ENCODE measurements around the gene INSRR. TPM values are rescaled to one million over a fixed set of nuclear protein-coding genes. Genes with fewer than 3 reads are reported as not detected.

INSRR gene
- total RNA-seq, 1 experiment from 2014 or later: 0.11 TPM

DNA sequence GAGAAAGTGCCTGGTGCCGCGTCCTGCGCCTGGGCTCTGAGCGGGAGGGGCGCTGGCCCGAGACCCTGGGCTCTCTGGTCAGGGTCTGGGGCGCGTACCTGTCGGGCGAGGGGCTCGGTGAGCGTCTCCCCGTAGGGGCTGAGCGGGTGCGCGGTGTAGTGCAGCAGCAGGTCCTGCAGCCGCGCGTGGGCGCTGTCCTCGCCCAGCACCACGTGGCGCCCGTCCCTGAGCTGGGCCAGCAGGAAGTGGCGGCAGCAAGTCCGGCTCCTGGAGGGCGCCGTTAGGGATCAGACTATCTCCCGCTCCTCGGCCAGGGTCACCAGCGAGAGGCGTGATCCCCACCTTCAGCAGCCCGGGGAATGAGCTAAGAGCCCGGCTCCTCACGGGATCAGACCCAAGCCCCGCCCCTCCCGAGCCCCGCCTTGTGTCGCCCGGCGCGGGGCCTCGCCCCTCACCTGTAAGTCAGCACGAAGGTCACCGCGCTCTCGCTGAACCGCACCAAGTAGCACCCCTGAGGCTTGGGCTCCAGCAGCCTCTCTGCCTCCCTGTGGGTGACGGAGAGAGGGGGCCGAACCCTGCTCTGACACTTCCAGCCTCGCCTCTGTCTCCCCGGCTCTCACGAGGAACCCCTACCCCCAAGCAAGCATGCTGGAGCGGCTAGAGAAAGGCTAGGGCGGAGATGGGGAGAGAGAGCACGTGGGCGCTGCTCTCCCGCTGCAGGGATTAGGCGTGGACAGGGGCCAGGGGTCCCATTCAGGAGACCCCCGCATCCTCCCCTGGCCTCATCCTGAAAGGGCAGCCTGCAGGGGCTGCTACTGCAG, 45.0 kb downstream of the INSRR start (continued):
- TF ChIP-seq ETV6 (CRISPR knock-in tag; IDR thresholded peaks at IDR 0.05) (peak; percentile 85; the same call in 1 of the 2 replicates), ESRRA (CRISPR knock-in tag; IDR thresholded peaks at IDR 0.05; ENCODE audit: borderline replicate concordance) (peak; percentile 63; the same call in 1 of the 2 replicates), ATF6 (CRISPR knock-in tag; IDR thresholded peaks at IDR 0.05) (0 out of 2 replicates have a peak, but pooled peaks have one; percentile 21), HMGA2 (CRISPR knock-in tag; IDR thresholded peaks at IDR 0.05) (no peak), CREB1 (CRISPR knock-in tag; IDR thresholded peaks at IDR 0.05) (peak; percentile 19; the same call in 1 of the 2 replicates), E2F5 (CRISPR knock-in tag; IDR thresholded peaks at IDR 0.05) (0 out of 2 replicates have a peak, but pooled peaks have one; percentile 52), ZNF219 (CRISPR knock-in tag; IDR thresholded peaks at IDR 0.05; ENCODE audit: borderline replicate concordance) (peak; percentile 79; the same call in 1 of the 2 replicates), ZNF423 (CRISPR knock-in tag; IDR thresholded peaks at IDR 0.05) (no peak), MXD4 (CRISPR knock-in tag; IDR thresholded peaks at IDR 0.05; ENCODE audit: borderline replicate concordance) (no peak), NFYB (CRISPR knock-in tag; conservative IDR thresholded peaks at IDR 0.05; ENCODE audit: low read depth) (0 out of 2 replicates have a peak, but pooled peaks have one; percentile 26), CTCF (IDR thresholded peaks at IDR 0.05) (no peak), ZNF317 (CRISPR knock-in tag; IDR thresholded peaks at IDR 0.05; ENCODE audit: borderline replicate concordance, low read depth) (no peak), SMAD4 (CRISPR knock-in tag; IDR thresholded peaks at IDR 0.05) (peak; percentile 83), ELF4 (CRISPR knock-in tag; IDR thresholded peaks at IDR 0.05; ENCODE audit: low read depth) (no peak), RELA (CRISPR knock-in tag; IDR thresholded peaks at IDR 0.05; ENCODE audit: borderline replicate concordance) (peak; percentile 85; the same call in 1 of the 2 replicates), SOX15 (CRISPR knock-in tag; IDR thresholded peaks at IDR 0.05) (no peak), TP53 (CRISPR knock-in tag; IDR thresholded peaks at IDR 0.05) (peak; percentile 75; the same call in 1 of the 2 replicates), PRRX2 (CRISPR knock-in tag; IDR thresholded peaks at IDR 0.05) (no peak), GRHL2 (CRISPR knock-in tag; IDR thresholded peaks at IDR 0.05; ENCODE audit: insufficient replicate concordance, severe bottlenecking) (no peak), FOXJ3 (CRISPR knock-in tag; IDR thresholded peaks at IDR 0.05; ENCODE audit: borderline replicate concordance) (no peak)
- TF ChIP-seq, protein P1, sequence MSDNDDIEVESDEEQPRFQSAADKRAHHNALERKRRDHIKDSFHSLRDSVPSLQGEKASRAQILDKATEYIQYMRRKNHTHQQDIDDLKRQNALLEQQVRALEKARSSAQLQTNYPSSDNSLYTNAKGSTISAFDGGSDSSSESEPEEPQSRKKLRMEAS (CRISPR knock-in tag; IDR thresholded peaks at IDR 0.05): peak; percentile 99
- TF ChIP-seq, protein P2, sequence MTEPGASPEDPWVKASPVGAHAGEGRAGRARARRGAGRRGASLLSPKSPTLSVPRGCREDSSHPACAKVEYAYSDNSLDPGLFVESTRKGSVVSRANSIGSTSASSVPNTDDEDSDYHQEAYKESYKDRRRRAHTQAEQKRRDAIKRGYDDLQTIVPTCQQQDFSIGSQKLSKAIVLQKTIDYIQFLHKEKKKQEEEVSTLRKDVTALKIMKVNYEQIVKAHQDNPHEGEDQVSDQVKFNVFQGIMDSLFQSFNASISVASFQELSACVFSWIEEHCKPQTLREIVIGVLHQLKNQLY (CRISPR knock-in tag; IDR thresholded peaks at IDR 0.05): peak; percentile 36; the same call in 1 of the 2 replicates
- TF ChIP-seq, protein P3, sequence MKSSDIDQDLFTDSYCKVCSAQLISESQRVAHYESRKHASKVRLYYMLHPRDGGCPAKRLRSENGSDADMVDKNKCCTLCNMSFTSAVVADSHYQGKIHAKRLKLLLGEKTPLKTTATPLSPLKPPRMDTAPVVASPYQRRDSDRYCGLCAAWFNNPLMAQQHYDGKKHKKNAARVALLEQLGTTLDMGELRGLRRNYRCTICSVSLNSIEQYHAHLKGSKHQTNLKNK (CRISPR knock-in tag; IDR thresholded peaks at IDR 0.05): no peak
- TF ChIP-seq, protein P4, sequence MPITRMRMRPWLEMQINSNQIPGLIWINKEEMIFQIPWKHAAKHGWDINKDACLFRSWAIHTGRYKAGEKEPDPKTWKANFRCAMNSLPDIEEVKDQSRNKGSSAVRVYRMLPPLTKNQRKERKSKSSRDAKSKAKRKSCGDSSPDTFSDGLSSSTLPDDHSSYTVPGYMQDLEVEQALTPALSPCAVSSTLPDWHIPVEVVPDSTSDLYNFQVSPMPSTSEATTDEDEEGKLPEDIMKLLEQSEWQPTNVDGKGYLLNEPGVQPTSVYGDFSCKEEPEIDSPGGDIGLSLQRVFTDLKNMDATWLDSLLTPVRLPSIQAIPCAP (CRISPR knock-in tag; IDR thresholded peaks at IDR 0.05): peak; percentile 65; the same call in 1 of the 2 replicates
- TF ChIP-seq, protein P5, sequence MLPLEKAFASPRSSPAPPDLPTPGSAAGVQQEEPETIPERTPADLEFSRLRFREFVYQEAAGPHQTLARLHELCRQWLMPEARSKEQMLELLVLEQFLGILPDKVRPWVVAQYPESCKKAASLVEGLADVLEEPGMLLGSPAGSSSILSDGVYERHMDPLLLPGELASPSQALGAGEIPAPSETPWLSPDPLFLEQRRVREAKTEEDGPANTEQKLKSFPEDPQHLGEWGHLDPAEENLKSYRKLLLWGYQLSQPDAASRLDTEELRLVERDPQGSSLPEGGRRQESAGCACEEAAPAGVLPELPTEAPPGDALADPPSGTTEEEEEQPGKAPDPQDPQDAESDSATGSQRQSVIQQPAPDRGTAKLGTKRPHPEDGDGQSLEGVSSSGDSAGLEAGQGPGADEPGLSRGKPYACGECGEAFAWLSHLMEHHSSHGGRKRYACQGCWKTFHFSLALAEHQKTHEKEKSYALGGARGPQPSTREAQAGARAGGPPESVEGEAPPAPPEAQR (CRISPR knock-in tag; IDR thresholded peaks at IDR 0.05): no peak
